SK-N-SH (cell line): ENCODE data around the gene TMEM212. TPM values are rescaled to one million over a fixed set of nuclear protein-coding genes. Genes with fewer than 3 reads are reported as not detected.

ENCODE experiments used
- CHD2 ChIP-seq: fragments of 150-350 bp; IDR thresholded peaks from 2 replicates; pipeline ENCODE4 v1.6.1; 2018; ENCODE audit warnings: low read length; ENCODE audit not compliant: partially characterized antibody
- EZH2phosphoT487 ChIP-seq: fragments of 200-600 bp; sonication (generic); IDR thresholded peaks from 2 replicates; pipeline ENCODE4 v1.6.1; 2017; ENCODE audit warnings: low read depth, mixed run types, mild to moderate bottlenecking, antibody characterized with exemption, moderate library complexity, borderline replicate concordance
- FOSL2 ChIP-seq: IDR thresholded peaks from 2 replicates; pipeline ENCODE4 v1.4.0; 2012; ENCODE audit warnings: low read depth, mild to moderate bottlenecking, moderate library complexity, borderline replicate concordance
- FOXM1 ChIP-seq: IDR thresholded peaks from 2 replicates; pipeline ENCODE4 v1.4.0; 2012; ENCODE audit warnings: low read depth, mild to moderate bottlenecking
- GABPA ChIP-seq: IDR thresholded peaks from 2 replicates; pipeline ENCODE4 v1.4.0; 2012; ENCODE audit warnings: low read depth, mild to moderate bottlenecking
- GATA2 ChIP-seq: sonication (generic); formaldehyde crosslinking; IDR thresholded peaks from 2 replicates; pipeline ENCODE4 v1.5.0; 2020; ENCODE audit warnings: mild to moderate bottlenecking, missing genetic modification reagents
- MEF2A ChIP-seq: IDR thresholded peaks from 2 replicates; pipeline ENCODE4 v1.4.0; 2012; ENCODE audit warnings: low read depth, borderline replicate concordance
- MXI1 ChIP-seq: IDR thresholded peaks from 2 replicates; pipeline ENCODE4 v1.6.1; 2012; ENCODE audit warnings: mild to moderate bottlenecking, low read depth, low read length, improper control_type of control experiment
- NRF1 ChIP-seq: IDR thresholded peaks from 2 replicates; pipeline ENCODE4 v1.6.1; 2012; ENCODE audit warnings: low read depth, mild to moderate bottlenecking, low read length
- POLR2AphosphoS5 ChIP-seq: IDR thresholded peaks from 2 replicates; pipeline ENCODE4 v1.6.1; 2012; ENCODE audit warnings: low read depth, low read length
- RAD21 ChIP-seq: IDR thresholded peaks from 2 replicates; pipeline ENCODE4 v1.6.1; 2012; ENCODE audit warnings: mild to moderate bottlenecking, low read length
- RCOR1 ChIP-seq: fragments of 150-350 bp; IDR thresholded peaks from 2 replicates; pipeline ENCODE4 v1.6.1; 2017; ENCODE audit warnings: antibody characterized with exemption, low read length
- RFX5 ChIP-seq: IDR thresholded peaks from 2 replicates; pipeline ENCODE4 v1.6.1; 2012; ENCODE audit warnings: mild to moderate bottlenecking, improper control_type of control experiment, low read length
- RXRA ChIP-seq: IDR thresholded peaks from 2 replicates; pipeline ENCODE4 v1.4.0; 2012; ENCODE audit warnings: low read depth, mild to moderate bottlenecking, borderline replicate concordance
- SIN3A ChIP-seq: IDR thresholded peaks from 2 replicates; pipeline ENCODE4 v1.6.1; 2012; ENCODE audit warnings: low read depth, mild to moderate bottlenecking, low read length, moderate library complexity, borderline replicate concordance
- SMC3 ChIP-seq: IDR thresholded peaks from 2 replicates; pipeline ENCODE4 v1.6.1; 2012; ENCODE audit warnings: low read depth, low read length, improper control_type of control experiment
- TCF12 ChIP-seq: IDR thresholded peaks from 2 replicates; pipeline ENCODE4 v1.4.0; 2012
- TEAD4 ChIP-seq: IDR thresholded peaks from 2 replicates; pipeline ENCODE4 v1.4.0; 2012; ENCODE audit warnings: mild to moderate bottlenecking, borderline replicate concordance; ENCODE audit not compliant: insufficient read depth
- polyA plus RNA-seq, 3 experiments: library from polyadenylated mRNA; depleted of rRNA; stranded (reverse); fragments of >200 nt; gene quantifications; 2 replicates each; pipeline ENCODE4 v1.2.3, GENCODE V29; 2012
- TF ChIP-seq, protein P1 (sequence below): fragments of 150-350 bp; IDR thresholded peaks from 2 replicates; pipeline ENCODE4 v1.6.1; 2017; ENCODE audit warnings: antibody characterized with exemption, low read length, low read depth, borderline replicate concordance
- TF ChIP-seq, protein P2 (sequence below): IDR thresholded peaks from 2 replicates; pipeline ENCODE4; 2012
- TF ChIP-seq, protein P3 (sequence below): IDR thresholded peaks from 2 replicates; pipeline ENCODE4 v1.6.1; 2012; ENCODE audit warnings: mild to moderate bottlenecking, low read depth, low read length, moderate library complexity
- TF ChIP-seq, protein P4 (sequence below): fragments of 150-350 bp; IDR thresholded peaks from 2 replicates; pipeline ENCODE4 v1.6.1; 2016; ENCODE audit warnings: mild to moderate bottlenecking, low read depth, low read length
- TF ChIP-seq, protein P5 (sequence below): IDR thresholded peaks from 2 replicates; pipeline ENCODE4 v1.4.0; 2012; ENCODE audit warnings: low read depth, borderline replicate concordance

Gene TMEM212
- polyA plus RNA-seq, 1 of the 3 experiments (the other 2 are of a cell fraction) = not detected

DNA sequence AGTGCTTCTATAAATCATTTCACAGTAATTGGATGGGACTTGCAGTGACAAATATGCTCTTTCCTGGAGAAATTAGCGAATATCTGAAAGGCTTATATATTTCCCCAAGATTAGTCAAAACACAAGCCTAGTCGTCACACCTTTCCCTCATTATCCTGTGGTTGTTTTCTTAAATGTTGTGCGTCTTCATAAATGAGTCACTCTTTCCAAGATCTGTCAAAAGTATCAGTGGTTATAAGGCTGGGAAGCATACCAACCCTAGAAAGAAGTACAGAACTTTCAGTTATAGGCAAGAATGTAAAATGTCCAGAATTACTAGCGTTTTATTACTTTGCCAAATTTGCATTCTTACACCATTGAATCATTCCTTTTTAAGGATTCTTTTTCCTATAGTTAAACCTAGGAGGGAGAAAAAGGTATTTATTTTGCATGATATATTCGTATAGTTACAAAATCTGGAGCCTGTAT is 33.6 kb downstream of the TMEM212 start (continued):
- TF ChIP-seq, protein P1, sequence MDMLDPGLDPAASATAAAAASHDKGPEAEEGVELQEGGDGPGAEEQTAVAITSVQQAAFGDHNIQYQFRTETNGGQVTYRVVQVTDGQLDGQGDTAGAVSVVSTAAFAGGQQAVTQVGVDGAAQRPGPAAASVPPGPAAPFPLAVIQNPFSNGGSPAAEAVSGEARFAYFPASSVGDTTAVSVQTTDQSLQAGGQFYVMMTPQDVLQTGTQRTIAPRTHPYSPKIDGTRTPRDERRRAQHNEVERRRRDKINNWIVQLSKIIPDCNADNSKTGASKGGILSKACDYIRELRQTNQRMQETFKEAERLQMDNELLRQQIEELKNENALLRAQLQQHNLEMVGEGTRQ = no peak
- TF ChIP-seq GABPA (no peak), SMC3 (no peak), RCOR1 (no peak), NRF1 (no peak), GATA2 (CRISPR knock-in tag) (no peak), CHD2 (no peak), FOSL2 (peak; percentile 90), TCF12 (peak; percentile 90), RFX5 (no peak), RXRA (peak; percentile 57; the same call in 1 of the 2 replicates), SIN3A (no peak), TEAD4 (peak; percentile 77; the same call in 1 of the 2 replicates), FOXM1 (no peak), EZH2phosphoT487 (no peak), MXI1 (no peak), MEF2A (peak; percentile 15; the same call in 1 of the 2 replicates), POLR2AphosphoS5 (peak; percentile 57; the same call in 1 of the 2 replicates), RAD21 (no peak)
- TF ChIP-seq, protein P2, sequence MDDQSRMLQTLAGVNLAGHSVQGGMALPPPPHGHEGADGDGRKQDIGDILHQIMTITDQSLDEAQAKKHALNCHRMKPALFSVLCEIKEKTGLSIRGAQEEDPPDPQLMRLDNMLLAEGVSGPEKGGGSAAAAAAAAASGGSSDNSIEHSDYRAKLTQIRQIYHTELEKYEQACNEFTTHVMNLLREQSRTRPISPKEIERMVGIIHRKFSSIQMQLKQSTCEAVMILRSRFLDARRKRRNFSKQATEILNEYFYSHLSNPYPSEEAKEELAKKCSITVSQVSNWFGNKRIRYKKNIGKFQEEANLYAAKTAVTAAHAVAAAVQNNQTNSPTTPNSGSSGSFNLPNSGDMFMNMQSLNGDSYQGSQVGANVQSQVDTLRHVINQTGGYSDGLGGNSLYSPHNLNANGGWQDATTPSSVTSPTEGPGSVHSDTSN = peak; percentile 86
- TF ChIP-seq, protein P3, sequence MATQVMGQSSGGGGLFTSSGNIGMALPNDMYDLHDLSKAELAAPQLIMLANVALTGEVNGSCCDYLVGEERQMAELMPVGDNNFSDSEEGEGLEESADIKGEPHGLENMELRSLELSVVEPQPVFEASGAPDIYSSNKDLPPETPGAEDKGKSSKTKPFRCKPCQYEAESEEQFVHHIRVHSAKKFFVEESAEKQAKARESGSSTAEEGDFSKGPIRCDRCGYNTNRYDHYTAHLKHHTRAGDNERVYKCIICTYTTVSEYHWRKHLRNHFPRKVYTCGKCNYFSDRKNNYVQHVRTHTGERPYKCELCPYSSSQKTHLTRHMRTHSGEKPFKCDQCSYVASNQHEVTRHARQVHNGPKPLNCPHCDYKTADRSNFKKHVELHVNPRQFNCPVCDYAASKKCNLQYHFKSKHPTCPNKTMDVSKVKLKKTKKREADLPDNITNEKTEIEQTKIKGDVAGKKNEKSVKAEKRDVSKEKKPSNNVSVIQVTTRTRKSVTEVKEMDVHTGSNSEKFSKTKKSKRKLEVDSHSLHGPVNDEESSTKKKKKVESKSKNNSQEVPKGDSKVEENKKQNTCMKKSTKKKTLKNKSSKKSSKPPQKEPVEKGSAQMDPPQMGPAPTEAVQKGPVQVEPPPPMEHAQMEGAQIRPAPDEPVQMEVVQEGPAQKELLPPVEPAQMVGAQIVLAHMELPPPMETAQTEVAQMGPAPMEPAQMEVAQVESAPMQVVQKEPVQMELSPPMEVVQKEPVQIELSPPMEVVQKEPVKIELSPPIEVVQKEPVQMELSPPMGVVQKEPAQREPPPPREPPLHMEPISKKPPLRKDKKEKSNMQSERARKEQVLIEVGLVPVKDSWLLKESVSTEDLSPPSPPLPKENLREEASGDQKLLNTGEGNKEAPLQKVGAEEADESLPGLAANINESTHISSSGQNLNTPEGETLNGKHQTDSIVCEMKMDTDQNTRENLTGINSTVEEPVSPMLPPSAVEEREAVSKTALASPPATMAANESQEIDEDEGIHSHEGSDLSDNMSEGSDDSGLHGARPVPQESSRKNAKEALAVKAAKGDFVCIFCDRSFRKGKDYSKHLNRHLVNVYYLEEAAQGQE = no peak
- TF ChIP-seq, protein P4, sequence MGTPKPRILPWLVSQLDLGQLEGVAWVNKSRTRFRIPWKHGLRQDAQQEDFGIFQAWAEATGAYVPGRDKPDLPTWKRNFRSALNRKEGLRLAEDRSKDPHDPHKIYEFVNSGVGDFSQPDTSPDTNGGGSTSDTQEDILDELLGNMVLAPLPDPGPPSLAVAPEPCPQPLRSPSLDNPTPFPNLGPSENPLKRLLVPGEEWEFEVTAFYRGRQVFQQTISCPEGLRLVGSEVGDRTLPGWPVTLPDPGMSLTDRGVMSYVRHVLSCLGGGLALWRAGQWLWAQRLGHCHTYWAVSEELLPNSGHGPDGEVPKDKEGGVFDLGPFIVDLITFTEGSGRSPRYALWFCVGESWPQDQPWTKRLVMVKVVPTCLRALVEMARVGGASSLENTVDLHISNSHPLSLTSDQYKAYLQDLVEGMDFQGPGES = no peak
- TF ChIP-seq, protein P5, sequence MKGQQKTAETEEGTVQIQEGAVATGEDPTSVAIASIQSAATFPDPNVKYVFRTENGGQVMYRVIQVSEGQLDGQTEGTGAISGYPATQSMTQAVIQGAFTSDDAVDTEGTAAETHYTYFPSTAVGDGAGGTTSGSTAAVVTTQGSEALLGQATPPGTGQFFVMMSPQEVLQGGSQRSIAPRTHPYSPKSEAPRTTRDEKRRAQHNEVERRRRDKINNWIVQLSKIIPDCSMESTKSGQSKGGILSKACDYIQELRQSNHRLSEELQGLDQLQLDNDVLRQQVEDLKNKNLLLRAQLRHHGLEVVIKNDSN = no peak
